GM12801 (cell line): ENCODE measurements around the gene ZIC4.

Source experiments
- TF ChIP-seq, protein P1 (sequence below): IDR thresholded peaks from one replicate; pipeline ENCODE4 v1.5.1; 2011; ENCODE audit warnings: control low read depth; ENCODE audit not compliant: insufficient read length; ENCODE audit errors: extremely low read depth

Gene ZIC4

DNA sequence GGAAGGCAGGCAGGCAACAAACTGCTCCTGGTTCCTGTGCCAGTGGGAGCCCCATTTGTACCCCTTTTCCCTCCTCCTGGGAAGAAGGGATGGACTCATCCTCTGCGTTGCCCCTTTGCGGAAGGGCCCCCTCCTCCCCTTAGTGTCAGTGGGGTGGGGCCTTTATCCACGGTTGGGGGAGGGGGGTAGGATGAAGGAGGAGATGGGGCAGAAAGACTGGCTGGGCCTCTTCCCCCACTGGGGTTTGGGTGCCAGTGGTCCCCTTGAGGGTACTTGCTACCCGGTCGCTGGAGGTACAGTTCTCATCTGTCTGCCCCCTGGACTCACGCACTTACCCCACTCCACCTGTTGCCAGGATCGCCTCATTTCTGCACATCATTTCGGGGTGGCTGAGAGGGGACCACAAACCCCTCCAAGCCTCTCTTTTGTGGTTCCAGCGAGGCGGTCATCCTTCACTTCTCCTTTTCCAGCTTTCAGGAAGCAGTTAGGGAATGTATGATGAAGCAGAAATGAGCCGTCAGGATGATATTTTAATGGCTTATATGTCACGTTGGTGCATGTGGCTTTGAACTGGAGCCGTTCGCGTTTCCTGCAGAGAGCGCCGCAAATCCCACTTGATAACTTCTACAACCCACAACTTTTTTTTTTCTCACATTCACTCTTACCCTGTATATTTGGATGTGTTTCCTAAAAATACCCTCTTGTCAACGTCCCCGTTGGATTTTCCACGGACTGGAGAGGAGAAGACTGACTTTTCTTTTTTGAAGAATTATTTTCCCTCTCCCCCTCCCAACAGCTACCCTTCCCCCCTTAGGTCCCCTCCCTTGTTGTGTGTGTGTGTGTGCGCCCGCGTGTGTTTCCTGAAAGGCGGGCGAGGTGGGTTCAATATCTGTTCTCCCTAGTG lies at the start of gene ZIC4:
ZIC4 (minus strand) TSS at position 516 of the 904 bp plus-strand sequence. CDS start 3,746 bp downstream, outside the sequence.
- TF ChIP-seq, protein P1, sequence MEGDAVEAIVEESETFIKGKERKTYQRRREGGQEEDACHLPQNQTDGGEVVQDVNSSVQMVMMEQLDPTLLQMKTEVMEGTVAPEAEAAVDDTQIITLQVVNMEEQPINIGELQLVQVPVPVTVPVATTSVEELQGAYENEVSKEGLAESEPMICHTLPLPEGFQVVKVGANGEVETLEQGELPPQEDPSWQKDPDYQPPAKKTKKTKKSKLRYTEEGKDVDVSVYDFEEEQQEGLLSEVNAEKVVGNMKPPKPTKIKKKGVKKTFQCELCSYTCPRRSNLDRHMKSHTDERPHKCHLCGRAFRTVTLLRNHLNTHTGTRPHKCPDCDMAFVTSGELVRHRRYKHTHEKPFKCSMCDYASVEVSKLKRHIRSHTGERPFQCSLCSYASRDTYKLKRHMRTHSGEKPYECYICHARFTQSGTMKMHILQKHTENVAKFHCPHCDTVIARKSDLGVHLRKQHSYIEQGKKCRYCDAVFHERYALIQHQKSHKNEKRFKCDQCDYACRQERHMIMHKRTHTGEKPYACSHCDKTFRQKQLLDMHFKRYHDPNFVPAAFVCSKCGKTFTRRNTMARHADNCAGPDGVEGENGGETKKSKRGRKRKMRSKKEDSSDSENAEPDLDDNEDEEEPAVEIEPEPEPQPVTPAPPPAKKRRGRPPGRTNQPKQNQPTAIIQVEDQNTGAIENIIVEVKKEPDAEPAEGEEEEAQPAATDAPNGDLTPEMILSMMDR, result no peak

DNA sequence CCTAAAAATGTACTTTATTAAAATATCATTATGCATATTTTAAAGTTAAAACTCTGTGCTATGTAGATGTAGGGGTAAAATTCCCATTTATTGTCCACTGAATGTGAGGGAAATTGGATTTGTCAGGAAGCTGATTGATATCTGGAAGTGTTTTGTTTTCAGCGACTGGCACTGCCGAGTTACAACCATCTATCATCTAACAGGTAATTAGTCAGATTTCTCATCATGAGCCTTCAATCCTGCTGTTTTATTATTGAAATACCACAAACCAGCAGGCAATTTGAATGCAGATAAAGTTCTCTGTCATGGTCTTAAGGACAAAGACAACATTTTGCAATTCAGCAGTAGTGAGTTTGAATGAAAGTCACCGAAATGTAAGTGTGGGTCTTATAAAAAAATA lies 43.3 kb upstream of the ZIC4 start:
- TF ChIP-seq, protein P1, result no peak

DNA sequence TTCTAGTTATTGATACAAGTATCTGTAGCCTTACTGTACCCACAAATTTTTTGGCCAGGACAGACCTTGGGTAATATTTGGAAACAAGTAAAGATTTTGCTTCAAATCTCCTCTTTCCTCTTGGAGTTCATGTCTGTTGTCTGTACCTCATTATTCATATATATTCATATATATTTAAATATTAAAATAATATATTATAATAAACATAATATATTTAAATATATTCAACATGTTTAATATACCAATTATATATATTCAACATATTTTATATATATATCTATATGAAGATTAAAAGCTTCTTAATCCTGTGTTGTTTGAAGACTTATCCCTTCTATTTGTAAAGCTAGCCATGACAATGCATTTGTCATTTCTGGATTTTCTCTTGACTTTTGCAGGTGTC lies 40.9 kb upstream of the ZIC4 start:
- TF ChIP-seq, protein P1, result no peak

DNA sequence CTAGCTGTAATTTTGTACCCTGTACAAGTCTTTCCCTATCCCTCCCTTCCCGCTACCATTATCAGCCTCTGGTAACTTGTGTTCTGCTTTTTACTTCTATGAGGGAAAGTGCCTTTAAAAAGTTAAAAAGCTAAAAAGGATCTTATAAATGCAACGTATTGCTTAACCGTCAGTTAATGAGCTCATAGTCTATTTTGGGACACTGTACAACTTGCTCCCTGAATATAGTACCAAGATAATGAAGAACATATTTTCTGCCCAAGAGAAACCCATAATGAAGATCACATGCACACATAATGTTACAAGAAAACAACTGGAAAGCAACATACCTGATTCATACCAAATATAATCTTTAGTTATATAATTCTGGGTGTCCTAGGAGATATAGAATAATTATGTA lies 25.4 kb upstream of the ZIC4 start:
- TF ChIP-seq, protein P1, result no peak

DNA sequence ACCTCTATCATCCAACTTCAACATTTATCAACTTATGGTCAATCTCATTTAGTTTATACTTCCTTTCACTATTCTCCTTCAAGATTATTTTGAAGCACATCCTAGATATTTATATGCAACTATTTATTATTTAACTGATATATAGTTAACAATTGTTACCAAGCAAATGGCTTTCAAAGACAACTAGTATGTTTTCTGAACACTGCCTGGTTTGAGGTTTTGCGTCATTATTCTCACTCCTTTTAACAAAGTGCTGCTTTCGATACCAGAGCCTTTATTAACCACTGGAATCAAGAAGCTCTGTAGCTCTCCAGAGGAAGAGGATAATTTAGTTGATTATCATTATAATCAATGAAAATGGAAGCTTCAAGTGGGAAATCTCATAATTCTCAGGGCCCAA lies 22.4 kb upstream of the ZIC4 start:
- TF ChIP-seq, protein P1, result no peak

DNA sequence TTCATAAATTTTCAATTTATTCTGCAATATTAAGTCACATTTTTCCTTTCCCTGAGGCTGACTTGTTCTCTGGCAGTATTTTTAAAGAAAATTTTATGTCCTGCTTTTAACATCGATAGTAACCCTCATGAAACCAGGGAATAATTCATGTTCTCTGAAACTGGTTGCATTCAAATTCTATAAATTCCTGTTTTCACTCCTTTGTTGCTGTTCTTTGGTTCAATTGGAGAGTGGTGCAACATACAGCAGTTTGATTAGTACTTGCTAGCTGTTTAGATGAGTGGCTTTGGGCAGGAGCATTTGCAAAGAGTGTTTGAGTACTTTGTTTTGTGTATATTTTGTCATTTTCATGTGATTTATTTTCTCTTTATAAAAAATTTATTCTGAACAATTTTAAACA lies 22.0 kb upstream of the ZIC4 start:
- TF ChIP-seq, protein P1, result no peak

DNA sequence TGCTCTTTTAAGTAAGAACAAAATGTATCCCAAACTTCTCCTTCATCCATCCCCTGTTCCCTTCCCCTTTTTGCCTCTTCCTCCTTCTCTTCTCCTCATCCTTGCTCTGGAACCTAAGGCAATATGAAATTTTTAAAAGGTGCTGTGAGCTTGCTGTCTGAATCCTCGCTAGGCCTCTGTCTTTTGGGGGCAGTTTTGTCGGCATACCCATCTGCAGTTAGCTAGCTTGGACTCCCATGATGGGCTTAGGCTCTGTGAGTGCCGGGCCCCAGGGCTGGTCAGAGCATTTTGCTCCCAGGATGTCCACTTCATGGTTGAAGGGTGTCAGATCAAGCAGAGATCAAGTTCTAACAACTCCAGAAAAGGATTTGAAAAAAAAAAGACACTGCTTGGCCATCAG lies 21.4 kb upstream of the ZIC4 start:
- TF ChIP-seq, protein P1, result no peak
